Measurements from ENCODE around the gene CRYL1.

DNA sequence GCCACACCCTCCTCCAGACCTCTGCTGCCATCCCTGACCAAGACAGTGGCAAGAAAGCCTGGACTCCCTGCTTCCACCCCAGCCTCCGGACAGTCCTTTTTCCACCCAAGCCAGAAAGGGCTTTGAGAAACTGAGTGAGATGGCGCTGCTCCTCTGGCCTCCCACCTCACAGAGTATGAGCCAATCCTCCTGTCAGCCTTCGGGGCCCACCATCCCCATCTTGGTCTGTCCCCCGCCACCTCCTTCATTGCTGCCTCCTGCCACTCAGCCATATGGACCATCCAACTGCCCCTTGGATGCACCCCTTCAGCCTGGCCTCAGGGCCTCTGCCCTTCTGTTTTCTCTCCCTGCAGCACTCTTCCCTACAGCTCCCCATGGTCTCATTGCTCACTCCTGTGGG, 125.7 kb downstream of the CRYL1 start:
- no peak for TF ChIP-seq KAT8 (IDR thresholded peaks at IDR 0.05; ENCODE audit: low read depth)
- TF ChIP-seq, protein P1, sequence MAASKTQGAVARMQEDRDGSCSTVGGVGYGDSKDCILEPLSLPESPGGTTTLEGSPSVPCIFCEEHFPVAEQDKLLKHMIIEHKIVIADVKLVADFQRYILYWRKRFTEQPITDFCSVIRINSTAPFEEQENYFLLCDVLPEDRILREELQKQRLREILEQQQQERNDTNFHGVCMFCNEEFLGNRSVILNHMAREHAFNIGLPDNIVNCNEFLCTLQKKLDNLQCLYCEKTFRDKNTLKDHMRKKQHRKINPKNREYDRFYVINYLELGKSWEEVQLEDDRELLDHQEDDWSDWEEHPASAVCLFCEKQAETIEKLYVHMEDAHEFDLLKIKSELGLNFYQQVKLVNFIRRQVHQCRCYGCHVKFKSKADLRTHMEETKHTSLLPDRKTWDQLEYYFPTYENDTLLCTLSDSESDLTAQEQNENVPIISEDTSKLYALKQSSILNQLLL (CRISPR knock-in tag; IDR thresholded peaks at IDR 0.05; ENCODE audit: borderline replicate concordance) = no peak
- TF ChIP-seq RCOR1 (IDR thresholded peaks at IDR 0.05; ENCODE audit: borderline replicate concordance in 1 of 2, low read depth in 2 of 2, low read length in 2 of 2) = no peak
- TF ChIP-seq HNRNPUL1 (IDR thresholded peaks at IDR 0.05; ENCODE audit: low read length) = no peak
- TF ChIP-seq NCOA1 (IDR thresholded peaks at IDR 0.05; ENCODE audit: low read depth) = no peak
- TF ChIP-seq, protein P2, sequence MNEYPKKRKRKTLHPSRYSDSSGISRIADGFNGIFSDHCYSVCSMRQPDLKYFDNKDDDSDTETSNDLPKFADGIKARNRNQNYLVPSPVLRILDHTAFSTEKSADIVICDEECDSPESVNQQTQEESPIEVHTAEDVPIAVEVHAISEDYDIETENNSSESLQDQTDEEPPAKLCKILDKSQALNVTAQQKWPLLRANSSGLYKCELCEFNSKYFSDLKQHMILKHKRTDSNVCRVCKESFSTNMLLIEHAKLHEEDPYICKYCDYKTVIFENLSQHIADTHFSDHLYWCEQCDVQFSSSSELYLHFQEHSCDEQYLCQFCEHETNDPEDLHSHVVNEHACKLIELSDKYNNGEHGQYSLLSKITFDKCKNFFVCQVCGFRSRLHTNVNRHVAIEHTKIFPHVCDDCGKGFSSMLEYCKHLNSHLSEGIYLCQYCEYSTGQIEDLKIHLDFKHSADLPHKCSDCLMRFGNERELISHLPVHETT (CRISPR knock-in tag; conservative IDR thresholded peaks at IDR 0.05 in 1 of 2, IDR thresholded peaks at IDR 0.05 in 1 of 2) = no peak
- TF ChIP-seq, protein P3, sequence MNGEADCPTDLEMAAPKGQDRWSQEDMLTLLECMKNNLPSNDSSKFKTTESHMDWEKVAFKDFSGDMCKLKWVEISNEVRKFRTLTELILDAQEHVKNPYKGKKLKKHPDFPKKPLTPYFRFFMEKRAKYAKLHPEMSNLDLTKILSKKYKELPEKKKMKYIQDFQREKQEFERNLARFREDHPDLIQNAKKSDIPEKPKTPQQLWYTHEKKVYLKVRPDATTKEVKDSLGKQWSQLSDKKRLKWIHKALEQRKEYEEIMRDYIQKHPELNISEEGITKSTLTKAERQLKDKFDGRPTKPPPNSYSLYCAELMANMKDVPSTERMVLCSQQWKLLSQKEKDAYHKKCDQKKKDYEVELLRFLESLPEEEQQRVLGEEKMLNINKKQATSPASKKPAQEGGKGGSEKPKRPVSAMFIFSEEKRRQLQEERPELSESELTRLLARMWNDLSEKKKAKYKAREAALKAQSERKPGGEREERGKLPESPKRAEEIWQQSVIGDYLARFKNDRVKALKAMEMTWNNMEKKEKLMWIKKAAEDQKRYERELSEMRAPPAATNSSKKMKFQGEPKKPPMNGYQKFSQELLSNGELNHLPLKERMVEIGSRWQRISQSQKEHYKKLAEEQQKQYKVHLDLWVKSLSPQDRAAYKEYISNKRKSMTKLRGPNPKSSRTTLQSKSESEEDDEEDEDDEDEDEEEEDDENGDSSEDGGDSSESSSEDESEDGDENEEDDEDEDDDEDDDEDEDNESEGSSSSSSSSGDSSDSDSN (IDR thresholded peaks at IDR 0.05; ENCODE audit: borderline replicate concordance in 1 of 2, low read depth in 2 of 2, low read length in 2 of 2) = no peak
- no peak for TF ChIP-seq YY1 (IDR thresholded peaks at IDR 0.05; ENCODE audit: borderline replicate concordance in 1 of 3, control insufficient read depth in 1 of 3, extremely low read depth in 1 of 3, insufficient read depth in 3 of 3, insufficient read length in 1 of 3, insufficient replicate concordance in 2 of 3, low read depth in 1 of 3, low read length in 2 of 3)
- TF ChIP-seq, protein P4, sequence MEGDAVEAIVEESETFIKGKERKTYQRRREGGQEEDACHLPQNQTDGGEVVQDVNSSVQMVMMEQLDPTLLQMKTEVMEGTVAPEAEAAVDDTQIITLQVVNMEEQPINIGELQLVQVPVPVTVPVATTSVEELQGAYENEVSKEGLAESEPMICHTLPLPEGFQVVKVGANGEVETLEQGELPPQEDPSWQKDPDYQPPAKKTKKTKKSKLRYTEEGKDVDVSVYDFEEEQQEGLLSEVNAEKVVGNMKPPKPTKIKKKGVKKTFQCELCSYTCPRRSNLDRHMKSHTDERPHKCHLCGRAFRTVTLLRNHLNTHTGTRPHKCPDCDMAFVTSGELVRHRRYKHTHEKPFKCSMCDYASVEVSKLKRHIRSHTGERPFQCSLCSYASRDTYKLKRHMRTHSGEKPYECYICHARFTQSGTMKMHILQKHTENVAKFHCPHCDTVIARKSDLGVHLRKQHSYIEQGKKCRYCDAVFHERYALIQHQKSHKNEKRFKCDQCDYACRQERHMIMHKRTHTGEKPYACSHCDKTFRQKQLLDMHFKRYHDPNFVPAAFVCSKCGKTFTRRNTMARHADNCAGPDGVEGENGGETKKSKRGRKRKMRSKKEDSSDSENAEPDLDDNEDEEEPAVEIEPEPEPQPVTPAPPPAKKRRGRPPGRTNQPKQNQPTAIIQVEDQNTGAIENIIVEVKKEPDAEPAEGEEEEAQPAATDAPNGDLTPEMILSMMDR (IDR thresholded peaks at IDR 0.05 in 2 of 3, conservative IDR thresholded peaks at IDR 0.05 in 1 of 3; ENCODE audit: insufficient read depth in 2 of 3, low read depth in 1 of 3, low read length in 3 of 3) = no peak
- no peak for TF ChIP-seq TCF3 (CRISPR knock-in tag; IDR thresholded peaks at IDR 0.05)

All from K562 (cell line).